BE2C (cell line): Measurements from ENCODE around the gene EHD1.

Source experiments
- DNase-seq: peaks from one replicate; pipeline ENCODE4 v3.0.0-alpha.2; 2020
- H3K27me3 ChIP-seq: fragments of 250-450 bp; sonication (Bioruptor Pico); 2 replicates; pipeline ENCODE4 v1.5.1; 2020; ENCODE audit warnings: mild to moderate bottlenecking
- H3K36me3 ChIP-seq: fragments of 250-450 bp; sonication (Bioruptor Pico); 2 replicates; pipeline ENCODE4 v1.5.1; 2020; ENCODE audit warnings: mild to moderate bottlenecking
- H3K4me1 ChIP-seq: fragments of 250-450 bp; sonication (Bioruptor Pico); 2 replicates; pipeline ENCODE4 v1.5.1; 2020
- H3K4me3 ChIP-seq: 2 replicates; pipeline ENCODE4 v1.5.1; 2011; ENCODE audit warnings: low read depth, low read length
- H3K9me3 ChIP-seq: fragments of 250-450 bp; sonication (Bioruptor Pico); 2 replicates; pipeline ENCODE4 v1.5.1; 2020
- TF ChIP-seq, protein P1 (sequence below): IDR thresholded peaks from 2 replicates; pipeline ENCODE4 v1.5.1; 2012; ENCODE audit warnings: mild to moderate bottlenecking, low read depth, low read length

Gene EHD1

DNA sequence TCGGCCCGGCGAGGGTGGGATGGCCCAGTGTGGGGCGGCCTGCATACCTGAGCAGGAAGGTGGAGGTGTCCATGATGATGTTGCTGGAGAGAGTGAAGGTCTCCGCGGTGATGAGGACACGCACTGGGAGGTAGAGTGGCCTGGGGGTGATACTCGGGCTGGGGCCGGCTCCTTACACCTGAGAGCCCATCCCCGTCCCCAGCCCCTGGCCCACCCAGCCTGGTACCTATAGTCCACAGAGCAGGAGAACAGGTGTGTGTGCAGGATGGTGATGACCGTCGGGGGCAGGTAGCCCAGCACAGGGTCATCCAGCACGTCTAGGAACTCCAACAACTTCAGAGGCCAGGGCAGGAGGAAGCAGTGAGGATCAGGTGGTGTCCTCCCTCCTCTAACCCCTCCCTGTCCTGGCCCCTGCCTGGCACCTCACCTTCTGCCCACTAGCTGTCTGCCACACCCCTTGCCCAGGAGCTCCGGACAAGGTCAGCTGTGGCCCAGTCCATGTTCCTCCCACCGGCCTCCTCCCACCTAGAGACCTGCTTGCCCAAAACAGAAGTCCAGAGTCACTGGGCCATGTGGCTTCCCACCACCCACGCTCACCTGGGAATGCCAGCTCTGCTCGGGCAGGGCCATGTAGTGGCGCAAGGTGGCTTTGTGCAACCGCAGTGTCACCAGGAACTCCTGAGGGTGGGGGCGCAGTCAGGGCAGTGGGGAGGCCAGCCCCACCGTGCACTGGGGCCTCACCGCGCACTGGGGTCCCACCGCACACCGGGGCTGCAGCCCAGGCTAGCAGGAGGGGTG lies 27.3 kb upstream of the EHD1 start:
- TF ChIP-seq, protein P1, sequence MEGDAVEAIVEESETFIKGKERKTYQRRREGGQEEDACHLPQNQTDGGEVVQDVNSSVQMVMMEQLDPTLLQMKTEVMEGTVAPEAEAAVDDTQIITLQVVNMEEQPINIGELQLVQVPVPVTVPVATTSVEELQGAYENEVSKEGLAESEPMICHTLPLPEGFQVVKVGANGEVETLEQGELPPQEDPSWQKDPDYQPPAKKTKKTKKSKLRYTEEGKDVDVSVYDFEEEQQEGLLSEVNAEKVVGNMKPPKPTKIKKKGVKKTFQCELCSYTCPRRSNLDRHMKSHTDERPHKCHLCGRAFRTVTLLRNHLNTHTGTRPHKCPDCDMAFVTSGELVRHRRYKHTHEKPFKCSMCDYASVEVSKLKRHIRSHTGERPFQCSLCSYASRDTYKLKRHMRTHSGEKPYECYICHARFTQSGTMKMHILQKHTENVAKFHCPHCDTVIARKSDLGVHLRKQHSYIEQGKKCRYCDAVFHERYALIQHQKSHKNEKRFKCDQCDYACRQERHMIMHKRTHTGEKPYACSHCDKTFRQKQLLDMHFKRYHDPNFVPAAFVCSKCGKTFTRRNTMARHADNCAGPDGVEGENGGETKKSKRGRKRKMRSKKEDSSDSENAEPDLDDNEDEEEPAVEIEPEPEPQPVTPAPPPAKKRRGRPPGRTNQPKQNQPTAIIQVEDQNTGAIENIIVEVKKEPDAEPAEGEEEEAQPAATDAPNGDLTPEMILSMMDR = no peak
- H3K4me3 ChIP-seq = no peak overlapping the region
- no peaks in the 10 kb centered on the region for H3K9me3 ChIP-seq
- no peaks in the 10 kb centered on the region for H3K27me3 ChIP-seq
- no peaks in the 10 kb centered on the region for H3K4me1 ChIP-seq
- no peak for DNase-seq
- no peaks in the 10 kb centered on the region for H3K36me3 ChIP-seq

- Histone ChIP-seq H3K36me3 (no peaks in the 10 kb centered on the region), H3K9me3 (no peaks in the 10 kb centered on the region), H3K4me3 (no peak overlapping the region), H3K4me1 (no peaks in the 10 kb centered on the region), H3K27me3 (no peaks in the 10 kb centered on the region)
- DNase-seq = no peak
- TF ChIP-seq, protein P1 = no peak
Measured at GRCh38 chr11:64903291-64903833, 24.9 kb upstream of the EHD1 start.

DNA sequence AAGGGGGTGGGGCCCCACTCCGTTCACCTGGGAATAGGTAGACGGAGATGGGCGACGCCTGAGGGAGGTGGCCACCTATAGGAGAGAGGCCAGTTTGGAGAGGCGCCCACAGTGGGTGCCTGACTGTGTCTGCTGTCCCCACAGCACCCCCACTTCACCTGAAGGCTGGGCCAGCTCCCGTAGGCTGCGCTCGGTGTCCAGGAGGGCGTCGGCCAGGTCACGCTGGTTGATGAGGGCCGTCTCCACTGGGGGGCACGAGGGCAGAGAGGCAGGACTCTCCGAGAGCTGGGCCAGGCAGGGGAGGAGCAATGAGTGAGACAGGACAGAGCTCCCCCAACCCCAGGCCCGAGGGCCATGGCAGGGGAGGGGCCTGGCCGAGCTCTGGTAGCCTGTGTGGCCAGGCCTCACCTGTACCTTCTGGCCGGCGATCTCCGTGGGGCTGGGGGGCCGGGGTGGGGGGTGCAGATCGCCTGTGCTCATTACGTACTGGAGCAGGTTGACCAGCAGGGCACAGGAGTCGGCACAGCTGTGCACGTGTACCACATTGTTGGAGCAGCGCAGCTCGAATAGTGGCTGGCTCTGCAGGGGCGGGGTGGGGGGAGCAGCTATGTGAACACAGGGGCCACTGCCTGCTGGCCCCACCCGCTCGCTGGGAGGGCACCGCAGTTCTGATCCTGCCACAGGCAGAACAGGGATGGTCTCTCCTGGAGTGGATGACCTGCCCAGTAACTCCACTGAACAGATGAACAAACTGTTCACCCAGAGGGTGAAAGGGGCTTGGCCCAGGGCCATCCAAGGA lies 23.9 kb upstream of the EHD1 start:
- H3K4me1 ChIP-seq = no peaks in the 10 kb centered on the region
- no peaks in the 10 kb centered on the region for H3K36me3 ChIP-seq
- TF ChIP-seq, protein P1 = no peak

DNA sequence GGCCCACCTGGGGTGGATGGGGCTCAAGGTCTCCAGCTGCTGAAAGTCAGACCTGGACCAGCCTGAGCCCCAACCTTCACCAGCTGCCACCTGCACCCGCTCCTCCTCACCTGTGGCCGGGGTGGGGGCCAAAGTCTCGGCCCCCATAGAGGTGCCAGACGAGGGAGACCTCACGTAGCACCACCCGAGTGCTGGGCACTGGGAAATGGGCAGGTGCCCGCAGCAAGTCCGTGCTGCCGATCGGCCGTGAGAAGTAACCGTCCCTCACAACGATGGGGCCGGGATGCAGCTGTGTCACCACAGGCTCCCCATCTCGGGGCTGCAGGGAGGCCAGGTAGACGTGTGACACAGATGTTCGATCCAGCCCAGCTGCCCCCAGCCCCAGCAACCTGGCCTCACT lies 22.4 kb upstream of the EHD1 start:
- no peaks in the 10 kb centered on the region for H3K4me1 ChIP-seq
- DNase-seq = no peak
- no peak overlapping the region for H3K4me3 ChIP-seq
- TF ChIP-seq, protein P1 = no peak
- H3K27me3 ChIP-seq = no peaks in the 10 kb centered on the region
- no peaks in the 10 kb centered on the region for H3K36me3 ChIP-seq
- no peaks in the 10 kb centered on the region for H3K9me3 ChIP-seq

More for the DNA sequence above, 23.9 kb upstream of the EHD1 start:
- no peak overlapping the region for H3K4me3 ChIP-seq
- no peaks in the 10 kb centered on the region for H3K9me3 ChIP-seq
- H3K27me3 ChIP-seq = no peaks in the 10 kb centered on the region
- no peak for DNase-seq

DNA sequence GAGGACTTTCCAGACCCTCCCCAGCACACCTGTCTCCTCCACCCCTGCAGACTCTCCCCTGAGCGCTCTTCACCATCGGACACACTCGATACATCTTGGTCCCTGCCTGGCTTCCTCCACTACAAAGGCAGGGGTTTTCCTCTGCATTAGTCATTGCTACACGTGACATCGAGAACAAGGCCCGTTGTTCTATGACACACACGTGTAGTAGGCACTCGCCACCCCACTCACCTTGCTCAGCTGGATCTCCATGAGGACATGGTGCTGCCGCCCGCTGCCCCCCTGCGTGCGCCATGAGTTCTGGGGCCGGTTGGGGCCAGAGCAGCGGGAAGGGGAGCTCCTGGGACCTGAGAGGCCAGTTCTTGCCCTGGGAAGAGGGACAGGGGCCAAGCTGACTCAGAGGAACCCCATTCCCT lies 21.9 kb upstream of the EHD1 start:
- no peak for DNase-seq
- no peaks in the 10 kb centered on the region for H3K9me3 ChIP-seq
- no peaks in the 10 kb centered on the region for H3K36me3 ChIP-seq
- no peaks in the 10 kb centered on the region for H3K4me1 ChIP-seq
- TF ChIP-seq, protein P1 = no peak
- no peak overlapping the region for H3K4me3 ChIP-seq
- H3K27me3 ChIP-seq = no peaks in the 10 kb centered on the region

DNA sequence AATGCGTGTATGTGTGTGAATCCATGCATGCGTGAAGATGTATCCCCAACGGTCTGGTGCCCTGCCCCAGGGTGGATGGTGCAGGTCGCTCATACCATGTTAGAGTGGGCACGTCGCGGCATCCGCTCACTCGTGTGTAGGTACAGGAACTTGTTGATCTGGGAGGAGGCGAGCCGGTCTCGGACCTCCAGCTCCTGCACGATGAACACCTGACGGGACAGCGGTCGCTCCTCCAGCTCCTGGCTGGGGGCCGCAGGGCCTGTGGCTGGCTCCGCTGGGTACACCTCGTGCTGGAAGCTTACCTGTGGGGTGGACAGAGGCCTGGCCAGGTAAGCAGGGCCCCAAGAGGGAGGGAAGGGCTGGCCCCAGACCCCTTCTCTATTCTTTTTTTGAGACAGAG lies 20.1 kb upstream of the EHD1 start:
- H3K4me1 ChIP-seq = no peaks in the 10 kb centered on the region
- H3K9me3 ChIP-seq = no peaks in the 10 kb centered on the region
- TF ChIP-seq, protein P1 = no peak
- no peaks in the 10 kb centered on the region for H3K36me3 ChIP-seq
- no peak overlapping the region for H3K4me3 ChIP-seq
- no peaks in the 10 kb centered on the region for H3K27me3 ChIP-seq
- DNase-seq = no peak
